Measurements from ENCODE around the gene ESPN. TPM values are rescaled to one million over a fixed set of nuclear protein-coding genes. Genes with fewer than 3 reads are reported as not detected.

ESPN gene
- polyA plus RNA-seq, 1 of the 3 experiments (the other 2 are of a cell fraction) = 0.33 TPM

DNA sequence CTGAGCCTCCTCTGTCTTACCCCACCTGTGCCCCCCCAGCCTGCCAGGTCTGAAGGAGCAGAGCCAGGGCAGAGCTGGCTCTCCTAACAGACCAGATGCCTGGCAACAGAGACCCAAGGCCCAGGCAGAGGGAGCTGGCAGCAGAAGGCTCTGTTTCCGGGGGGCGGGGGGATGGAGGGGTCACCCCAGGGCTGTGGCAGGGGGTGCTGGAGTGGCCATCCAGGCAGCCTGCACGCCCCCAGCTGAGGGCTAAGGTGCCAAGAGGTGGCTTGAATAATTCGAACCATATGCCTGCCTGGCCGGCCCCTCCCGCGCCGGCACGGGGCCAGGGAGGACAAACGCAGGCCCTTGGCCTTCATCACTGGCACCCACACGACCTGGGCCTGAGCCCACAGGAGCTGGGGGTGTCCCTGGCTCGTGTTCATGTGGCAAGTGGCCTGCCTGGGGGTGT lies 82.9 kb downstream of the ESPN start (continued):
- TF ChIP-seq MXI1 (IDR thresholded peaks at IDR 0.05; ENCODE audit: low read depth, low read length) (0 out of 2 replicates have a peak, but pooled peaks have one; percentile 53), FOXJ3 (CRISPR knock-in tag; IDR thresholded peaks at IDR 0.05) (peak; percentile 88; the same call in 1 of the 2 replicates), RCOR1 (IDR thresholded peaks at IDR 0.05; ENCODE audit: low read length) (peak; percentile 59; the same call in 1 of the 2 replicates), NFIC (IDR thresholded peaks at IDR 0.05; ENCODE audit: borderline replicate concordance) (0 out of 2 replicates have a peak, but pooled peaks have one; percentile 37), EZH2phosphoT487 (IDR thresholded peaks at IDR 0.05; ENCODE audit: borderline replicate concordance, low read depth) (no peak), GATA2 (CRISPR knock-in tag; IDR thresholded peaks at IDR 0.05) (peak; percentile 8; the same call in 1 of the 2 replicates), FOXM1 (IDR thresholded peaks at IDR 0.05; ENCODE audit: low read depth) (no peak), FOSL2 (IDR thresholded peaks at IDR 0.05; ENCODE audit: borderline replicate concordance, low read depth) (no peak), TEAD4 (IDR thresholded peaks at IDR 0.05; ENCODE audit: borderline replicate concordance, insufficient read depth) (no peak)
- TF ChIP-seq, protein P1, sequence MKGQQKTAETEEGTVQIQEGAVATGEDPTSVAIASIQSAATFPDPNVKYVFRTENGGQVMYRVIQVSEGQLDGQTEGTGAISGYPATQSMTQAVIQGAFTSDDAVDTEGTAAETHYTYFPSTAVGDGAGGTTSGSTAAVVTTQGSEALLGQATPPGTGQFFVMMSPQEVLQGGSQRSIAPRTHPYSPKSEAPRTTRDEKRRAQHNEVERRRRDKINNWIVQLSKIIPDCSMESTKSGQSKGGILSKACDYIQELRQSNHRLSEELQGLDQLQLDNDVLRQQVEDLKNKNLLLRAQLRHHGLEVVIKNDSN (IDR thresholded peaks at IDR 0.05; ENCODE audit: borderline replicate concordance, low read depth) = no peak
- TF ChIP-seq, protein P2, sequence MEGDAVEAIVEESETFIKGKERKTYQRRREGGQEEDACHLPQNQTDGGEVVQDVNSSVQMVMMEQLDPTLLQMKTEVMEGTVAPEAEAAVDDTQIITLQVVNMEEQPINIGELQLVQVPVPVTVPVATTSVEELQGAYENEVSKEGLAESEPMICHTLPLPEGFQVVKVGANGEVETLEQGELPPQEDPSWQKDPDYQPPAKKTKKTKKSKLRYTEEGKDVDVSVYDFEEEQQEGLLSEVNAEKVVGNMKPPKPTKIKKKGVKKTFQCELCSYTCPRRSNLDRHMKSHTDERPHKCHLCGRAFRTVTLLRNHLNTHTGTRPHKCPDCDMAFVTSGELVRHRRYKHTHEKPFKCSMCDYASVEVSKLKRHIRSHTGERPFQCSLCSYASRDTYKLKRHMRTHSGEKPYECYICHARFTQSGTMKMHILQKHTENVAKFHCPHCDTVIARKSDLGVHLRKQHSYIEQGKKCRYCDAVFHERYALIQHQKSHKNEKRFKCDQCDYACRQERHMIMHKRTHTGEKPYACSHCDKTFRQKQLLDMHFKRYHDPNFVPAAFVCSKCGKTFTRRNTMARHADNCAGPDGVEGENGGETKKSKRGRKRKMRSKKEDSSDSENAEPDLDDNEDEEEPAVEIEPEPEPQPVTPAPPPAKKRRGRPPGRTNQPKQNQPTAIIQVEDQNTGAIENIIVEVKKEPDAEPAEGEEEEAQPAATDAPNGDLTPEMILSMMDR (IDR thresholded peaks at IDR 0.05) = no peak

DNA sequence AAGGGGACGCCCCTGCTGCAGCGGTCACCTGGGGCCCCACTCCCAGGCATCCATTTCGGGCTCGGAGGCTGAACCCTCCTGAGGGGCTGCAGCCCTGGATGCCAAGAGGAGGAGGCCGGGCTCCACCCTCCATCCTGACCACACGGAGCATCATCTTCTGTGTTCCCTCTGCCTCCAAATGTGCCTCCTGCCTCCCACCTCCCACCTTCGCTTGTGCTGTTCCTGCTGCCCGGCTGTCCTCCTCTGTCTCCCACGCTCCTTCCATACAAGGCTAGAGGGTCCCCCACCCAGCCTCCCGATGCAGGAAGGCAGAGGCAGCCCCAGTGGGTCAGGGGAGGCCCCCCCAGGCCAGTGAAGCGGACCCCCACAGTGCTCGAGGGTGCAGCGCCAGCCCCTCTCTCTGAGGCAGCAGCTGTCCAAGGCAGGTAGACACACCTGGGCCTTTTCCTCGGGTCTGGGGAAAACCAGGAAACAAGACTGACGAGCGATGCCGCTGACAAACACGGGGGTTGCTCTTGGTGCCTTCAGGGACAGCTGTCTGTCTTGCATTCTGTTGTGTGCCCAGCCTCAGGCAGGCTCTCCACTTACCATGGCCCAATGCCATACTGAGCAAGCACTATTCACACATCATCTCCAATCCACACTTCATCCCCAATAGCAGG lies 83.7 kb downstream of the ESPN start:
- ChIA-PET CTCF (interaction anchor here (1.8 to 17.4 kb wide), 3 partner anchors 15 to 19 kb away, joined by 5 to 211 read pairs (median 6); partner anchors contain the start of gene PLEKHG5), POLR2A (interaction anchor here (0.6 to 1.6 kb wide), 5 partner anchors 8 to 431 kb away, joined by 3 to 10 read pairs (median 5); partner anchors contain the start of gene PLEKHG5)
- TF ChIP-seq RFX5 (IDR thresholded peaks at IDR 0.05; ENCODE audit: low read length) (no peak), RAD21 (IDR thresholded peaks at IDR 0.05; ENCODE audit: low read length) (no peak), POLR2AphosphoS5 (IDR thresholded peaks at IDR 0.05; ENCODE audit: low read depth, low read length) (no peak), YY1 (IDR thresholded peaks at IDR 0.05; ENCODE audit: low read depth) (no peak), SMC3 (IDR thresholded peaks at IDR 0.05; ENCODE audit: low read depth, low read length) (no peak), GABPA (IDR thresholded peaks at IDR 0.05; ENCODE audit: low read depth) (no peak), FOXM1 (IDR thresholded peaks at IDR 0.05; ENCODE audit: low read depth) (no peak)
- TF ChIP-seq, protein P3, sequence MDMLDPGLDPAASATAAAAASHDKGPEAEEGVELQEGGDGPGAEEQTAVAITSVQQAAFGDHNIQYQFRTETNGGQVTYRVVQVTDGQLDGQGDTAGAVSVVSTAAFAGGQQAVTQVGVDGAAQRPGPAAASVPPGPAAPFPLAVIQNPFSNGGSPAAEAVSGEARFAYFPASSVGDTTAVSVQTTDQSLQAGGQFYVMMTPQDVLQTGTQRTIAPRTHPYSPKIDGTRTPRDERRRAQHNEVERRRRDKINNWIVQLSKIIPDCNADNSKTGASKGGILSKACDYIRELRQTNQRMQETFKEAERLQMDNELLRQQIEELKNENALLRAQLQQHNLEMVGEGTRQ (IDR thresholded peaks at IDR 0.05; ENCODE audit: borderline replicate concordance, low read depth, low read length) = no peak
- TF ChIP-seq, protein P1 (IDR thresholded peaks at IDR 0.05; ENCODE audit: borderline replicate concordance, low read depth) = no peak
- TF ChIP-seq, protein P4, sequence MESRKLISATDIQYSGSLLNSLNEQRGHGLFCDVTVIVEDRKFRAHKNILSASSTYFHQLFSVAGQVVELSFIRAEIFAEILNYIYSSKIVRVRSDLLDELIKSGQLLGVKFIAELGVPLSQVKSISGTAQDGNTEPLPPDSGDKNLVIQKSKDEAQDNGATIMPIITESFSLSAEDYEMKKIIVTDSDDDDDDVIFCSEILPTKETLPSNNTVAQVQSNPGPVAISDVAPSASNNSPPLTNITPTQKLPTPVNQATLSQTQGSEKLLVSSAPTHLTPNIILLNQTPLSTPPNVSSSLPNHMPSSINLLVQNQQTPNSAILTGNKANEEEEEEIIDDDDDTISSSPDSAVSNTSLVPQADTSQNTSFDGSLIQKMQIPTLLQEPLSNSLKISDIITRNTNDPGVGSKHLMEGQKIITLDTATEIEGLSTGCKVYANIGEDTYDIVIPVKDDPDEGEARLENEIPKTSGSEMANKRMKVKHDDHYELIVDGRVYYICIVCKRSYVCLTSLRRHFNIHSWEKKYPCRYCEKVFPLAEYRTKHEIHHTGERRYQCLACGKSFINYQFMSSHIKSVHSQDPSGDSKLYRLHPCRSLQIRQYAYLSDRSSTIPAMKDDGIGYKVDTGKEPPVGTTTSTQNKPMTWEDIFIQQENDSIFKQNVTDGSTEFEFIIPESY (IDR thresholded peaks at IDR 0.05; ENCODE audit: borderline replicate concordance, low read depth) = no peak
- peak overlapping the region in 1 of 2 experiments; percentile 93; a peak in 2 of 4 replicates for H3K27ac ChIP-seq (ENCODE audit: low read depth in 2 of 2, low read length in 1 of 2)
- no peaks in the 10 kb centered on the region for H3F3A ChIP-seq (replicated peaks; ENCODE audit: insufficient read depth)
- H3K4me2 ChIP-seq = no peak overlapping the region
- H3K9me3 ChIP-seq = no peaks in the 10 kb centered on the region
- no peaks in the 10 kb centered on the region for H4K20me1 ChIP-seq (ENCODE audit: insufficient read depth)
- H3K27me3 ChIP-seq (ENCODE audit: insufficient read depth) = no peaks in the 10 kb centered on the region
- no peaks in the 10 kb centered on the region for H3K9me2 ChIP-seq
- H3K36me3 ChIP-seq (replicated peaks in 1 of 2; ENCODE audit: control insufficient read depth in 1 of 2, insufficient read depth in 2 of 2, low read length in 1 of 2) = no peaks in the 10 kb centered on the region
- no peak overlapping the region for H2AFZ ChIP-seq (ENCODE audit: low read depth)
- H3K4me1 ChIP-seq (ENCODE audit: control insufficient read depth in 1 of 2, insufficient read depth in 2 of 2, low read depth in 1 of 2, low read length in 1 of 2) = peaks cover 0 to 93% of the 10 kb centered on the region in 2 experiments; a peak in 2 of 4 replicates
- peak; percentile 23 for DNase-seq
- 80% methylated on average over 11 of the region's 18 CpGs for WGBS (ENCODE audit: low lambda C conversion rate)
- H3K9ac ChIP-seq = no peak overlapping the region
- no peaks in the 10 kb centered on the region for H3K79me2 ChIP-seq (ENCODE audit: insufficient read depth)
- H3K4me3 ChIP-seq (ENCODE audit: low read depth in 2 of 2, low read length in 1 of 2) = no peak overlapping the region

All from SK-N-SH (cell line).